Measurements from ENCODE around the gene LMO7. TPM values are rescaled to one million over a fixed set of nuclear protein-coding genes. Genes with fewer than 3 reads are reported as not detected.

The LMO7 gene
- total RNA-seq, 1 experiment from 2014 or later: 100 TPM

DNA sequence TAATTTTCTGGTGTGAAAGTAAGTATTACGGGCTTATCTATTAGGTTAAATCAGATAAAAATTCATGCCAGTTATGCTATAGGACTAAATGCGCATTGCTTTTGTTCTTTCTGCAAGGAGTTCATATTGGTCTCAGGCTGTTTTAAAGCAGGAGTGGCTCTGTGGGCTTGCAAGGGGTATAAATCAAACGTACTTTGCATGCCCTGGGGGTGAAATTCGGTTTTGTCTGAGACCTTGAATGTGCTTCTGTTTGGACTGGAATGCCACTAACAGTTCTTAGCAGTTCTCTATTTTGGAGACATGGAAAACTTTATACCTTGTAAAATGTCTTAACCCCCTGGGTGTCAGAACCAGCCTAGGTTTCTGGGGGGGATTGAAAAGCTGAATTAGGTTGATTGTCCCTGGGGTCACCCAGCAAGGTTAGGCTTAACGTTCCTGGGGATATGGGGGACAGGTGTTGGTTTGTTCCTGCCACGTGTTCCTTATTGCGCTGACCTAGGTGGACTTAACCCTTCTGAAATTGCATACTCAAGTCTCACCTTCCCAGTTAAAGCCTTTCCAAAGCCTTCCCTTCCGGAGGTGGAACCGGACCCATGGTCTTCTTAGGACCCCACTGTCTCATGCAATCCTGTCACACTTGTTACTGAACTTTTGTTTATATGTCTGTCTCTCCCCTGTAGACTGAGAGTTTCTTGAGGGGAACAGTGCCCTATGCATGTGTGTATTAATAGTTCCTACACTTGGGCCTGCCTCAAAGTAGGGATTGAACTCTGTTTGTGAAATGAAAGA, 182.2 kb downstream of the LMO7 start:
- H3K4me3 ChIP-seq: no peak overlapping the region
- no peaks in the 10 kb centered on the region for H3K9me3 ChIP-seq
- DNase-seq: no peak
- H3K27me3 ChIP-seq: no peaks in the 10 kb centered on the region
- peaks cover 82% of the 10 kb centered on the region for H3K36me3 ChIP-seq

DNA sequence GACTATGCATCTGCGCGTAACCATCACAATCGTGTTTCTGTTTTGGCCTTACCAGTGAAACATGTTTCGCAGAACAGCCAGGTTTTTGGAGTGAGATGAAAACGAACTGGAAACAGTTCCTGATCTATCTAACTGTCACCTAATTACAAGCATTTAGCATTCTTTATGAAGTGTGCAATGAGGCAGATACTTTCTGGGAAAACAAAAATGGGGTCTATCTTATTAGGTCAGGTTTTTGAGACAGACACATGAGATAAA, 182.8 kb downstream of the LMO7 start:
- H3K4me3 ChIP-seq: no peak overlapping the region
- H3K27me3 ChIP-seq: no peaks in the 10 kb centered on the region
- no peak for DNase-seq
- peaks cover 82% of the 10 kb centered on the region for H3K36me3 ChIP-seq
- H3K9me3 ChIP-seq: no peaks in the 10 kb centered on the region

DNA sequence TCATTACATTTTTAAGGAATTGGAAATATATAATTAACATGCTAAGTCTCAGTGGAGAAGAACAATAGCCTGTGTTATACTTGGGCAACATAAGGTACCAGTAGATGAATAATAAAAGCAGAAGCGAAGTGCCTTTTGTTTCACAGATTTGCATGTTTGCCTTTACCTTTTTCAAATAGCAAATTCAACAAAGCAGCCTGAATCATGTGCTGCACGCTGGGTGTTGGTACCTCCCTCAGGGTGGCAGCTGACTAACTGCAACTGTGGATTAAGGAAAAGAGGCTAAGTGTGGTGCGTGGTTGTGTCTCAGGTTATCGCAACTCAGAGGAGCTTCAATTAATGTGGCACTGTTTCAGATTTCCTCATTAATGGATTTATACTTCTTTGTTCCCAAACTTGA, 189.0 kb downstream of the LMO7 start:
- Histone ChIP-seq H3K4me3 (no peak overlapping the region), H3K36me3 (peaks cover 91% of the 10 kb centered on the region), H3K9me3 (no peaks in the 10 kb centered on the region), H3K27me3 (no peaks in the 10 kb centered on the region)
- DNase-seq: no peak

DNA sequence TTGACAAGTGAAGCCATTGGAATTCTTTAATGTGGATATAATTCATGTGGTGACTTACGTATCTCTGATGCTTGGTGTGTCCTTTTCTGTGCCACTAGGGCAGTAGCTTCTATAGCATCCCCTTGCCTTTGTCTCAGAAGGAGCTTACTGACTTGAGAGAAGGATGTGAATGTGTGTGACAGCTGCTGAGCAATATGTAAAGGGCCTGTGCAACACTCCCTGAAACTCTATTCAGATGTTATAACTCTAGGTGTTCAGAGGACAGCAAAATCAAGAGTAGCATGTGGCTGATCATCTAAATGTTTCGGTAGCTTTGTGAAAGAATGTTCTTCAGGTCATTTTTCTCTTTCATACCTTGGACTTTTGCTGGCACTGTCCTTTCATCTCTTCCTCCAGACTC, 189.5 kb downstream of the LMO7 start:
- no peak for DNase-seq
- Histone ChIP-seq H3K9me3 (no peaks in the 10 kb centered on the region), H3K36me3 (peaks cover 91% of the 10 kb centered on the region), H3K4me3 (no peak overlapping the region), H3K27me3 (no peaks in the 10 kb centered on the region)

GRCh38 chr13:75826391-75826790, 190.3 kb downstream of the LMO7 start:
- H3K9me3 ChIP-seq: no peaks in the 10 kb centered on the region
- no peak for DNase-seq
- peaks cover 90% of the 10 kb centered on the region for H3K36me3 ChIP-seq
- no peaks in the 10 kb centered on the region for H3K27me3 ChIP-seq
- no peak overlapping the region for H3K4me3 ChIP-seq

DNA sequence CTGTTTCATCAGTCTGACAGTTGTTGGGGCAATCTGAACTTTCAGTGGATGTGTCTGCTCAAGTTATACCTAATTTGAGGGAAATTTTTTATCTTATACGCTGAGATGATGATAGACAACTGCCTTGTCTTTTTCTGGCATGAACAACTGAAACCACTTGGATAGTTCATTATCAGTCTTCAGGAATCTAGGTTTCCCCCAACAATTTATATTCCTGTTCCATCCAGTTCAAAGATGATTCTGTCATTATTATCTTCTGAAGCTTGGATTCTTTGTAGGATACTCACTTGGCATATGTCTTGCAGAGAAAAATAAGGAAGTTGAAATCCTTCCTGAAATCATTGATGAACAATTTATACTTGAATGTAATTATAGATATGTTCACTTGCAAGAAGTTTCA, 193.7 kb downstream of the LMO7 start:
- H3K36me3 ChIP-seq: peaks cover 94% of the 10 kb centered on the region
- no peaks in the 10 kb centered on the region for H3K27me3 ChIP-seq
- DNase-seq: no peak
- no peaks in the 10 kb centered on the region for H3K9me3 ChIP-seq
- H3K4me3 ChIP-seq: no peak overlapping the region

DNA sequence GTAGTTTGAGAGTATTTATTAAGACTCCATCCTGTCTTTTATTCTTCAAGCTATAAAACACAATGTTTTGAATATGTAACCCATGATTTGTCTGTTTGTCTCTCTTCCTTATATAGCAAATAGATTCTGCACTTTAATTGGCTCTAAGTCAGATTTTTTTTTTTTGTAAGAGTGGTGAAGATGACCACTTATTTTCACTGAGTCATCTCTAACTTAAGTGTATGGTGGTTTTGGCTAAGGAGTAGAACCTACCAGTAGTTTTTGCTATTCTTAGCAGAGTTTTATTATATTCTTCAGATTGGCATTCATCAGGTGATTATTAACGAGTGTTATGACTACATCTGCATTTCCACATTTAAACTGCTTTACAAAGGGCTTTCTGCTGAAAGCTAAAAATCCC, 194.7 kb downstream of the LMO7 start:
- Histone ChIP-seq H3K36me3 (peaks cover 94% of the 10 kb centered on the region), H3K9me3 (no peaks in the 10 kb centered on the region), H3K27me3 (no peaks in the 10 kb centered on the region), H3K4me3 (no peak overlapping the region)
- no peak for DNase-seq

GRCh38 chr13:75831389-75831788, 195.3 kb downstream of the LMO7 start:
- DNase-seq: no peak
- Histone ChIP-seq H3K27me3 (no peaks in the 10 kb centered on the region), H3K4me3 (no peak overlapping the region), H3K9me3 (no peaks in the 10 kb centered on the region), H3K36me3 (peaks cover 94% of the 10 kb centered on the region)

GRCh38 chr13:75832812-75833211, 196.7 kb downstream of the LMO7 start:
- no peak overlapping the region for H3K4me3 ChIP-seq
- no peaks in the 10 kb centered on the region for H3K27me3 ChIP-seq
- no peak for DNase-seq
- H3K36me3 ChIP-seq: peaks cover 94% of the 10 kb centered on the region
- H3K9me3 ChIP-seq: no peaks in the 10 kb centered on the region

- H3K36me3 ChIP-seq: peaks cover 92% of the 10 kb centered on the region
- no peak for DNase-seq
- no peaks in the 10 kb centered on the region for H3K27me3 ChIP-seq
- no peaks in the 10 kb centered on the region for H3K9me3 ChIP-seq
- H3K4me3 ChIP-seq: no peak overlapping the region
Observed at GRCh38 chr13:75836441-75836840, 200.3 kb downstream of the LMO7 start.

DNA sequence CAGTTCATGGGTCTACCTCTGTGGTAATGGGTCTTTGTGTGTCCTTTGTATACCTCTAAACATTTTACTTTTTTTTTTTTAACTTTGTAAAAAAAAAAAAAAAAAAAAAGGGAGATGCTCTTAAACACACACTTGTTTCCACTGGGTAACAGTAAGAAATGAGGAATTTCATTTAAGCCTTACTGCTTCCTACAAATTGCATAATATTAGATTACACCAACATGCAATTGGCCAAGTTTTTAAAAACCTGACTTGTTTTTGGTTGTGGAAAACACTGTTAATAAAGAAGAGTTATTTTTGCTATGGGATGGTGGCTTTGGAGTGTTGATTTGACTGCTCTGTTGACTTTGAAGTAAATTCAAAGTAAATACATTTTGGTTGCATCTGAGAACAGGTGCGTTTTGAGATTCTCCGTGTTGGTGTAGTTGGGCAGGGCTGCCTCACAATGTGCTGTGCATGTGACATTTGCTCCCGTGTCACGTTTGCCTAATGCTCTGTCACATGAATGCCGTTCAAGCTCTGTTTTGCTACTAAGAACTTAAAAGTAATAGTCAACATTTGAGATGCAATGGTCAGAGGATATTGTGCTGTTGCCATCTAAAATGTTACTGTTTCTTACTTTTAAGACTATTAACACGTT, 202.4 kb downstream of the LMO7 start:
- Histone ChIP-seq H3K4me3 (no peak overlapping the region), H3K9me3 (no peaks in the 10 kb centered on the region), H3K27me3 (no peaks in the 10 kb centered on the region), H3K36me3 (peaks cover 93% of the 10 kb centered on the region)
- DNase-seq: no peak

- Histone ChIP-seq H3K9me3 (no peaks in the 10 kb centered on the region), H3K27me3 (no peaks in the 10 kb centered on the region), H3K36me3 (peaks cover 91% of the 10 kb centered on the region), H3K4me3 (no peak overlapping the region)
- no peak for DNase-seq
Observed at GRCh38 chr13:75839406-75839805, 203.3 kb downstream of the LMO7 start.

DNA sequence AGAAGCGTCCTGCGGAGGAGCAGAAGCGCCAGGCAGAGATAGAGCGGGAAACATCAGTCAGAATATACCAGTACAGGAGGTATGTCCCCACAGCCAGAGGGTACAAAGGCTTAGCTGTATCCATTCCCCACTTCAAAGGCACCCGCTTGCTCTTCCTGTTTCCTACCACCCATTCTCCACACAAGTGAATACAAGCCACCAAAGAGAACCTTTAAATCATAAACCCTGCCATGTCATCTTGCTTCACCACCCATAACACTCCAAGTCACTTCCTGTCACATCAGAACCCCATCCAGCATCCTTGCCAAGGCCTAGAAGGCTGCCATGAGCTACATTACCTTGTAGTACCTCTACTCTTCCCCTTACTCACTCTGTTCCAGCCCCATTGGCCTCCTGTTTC, 205.8 kb downstream of the LMO7 start:
- Histone ChIP-seq H3K4me3 (no peak overlapping the region), H3K9me3 (no peaks in the 10 kb centered on the region), H3K36me3 (peaks cover 83% of the 10 kb centered on the region), H3K27me3 (no peaks in the 10 kb centered on the region)
- no peak for DNase-seq

DNA sequence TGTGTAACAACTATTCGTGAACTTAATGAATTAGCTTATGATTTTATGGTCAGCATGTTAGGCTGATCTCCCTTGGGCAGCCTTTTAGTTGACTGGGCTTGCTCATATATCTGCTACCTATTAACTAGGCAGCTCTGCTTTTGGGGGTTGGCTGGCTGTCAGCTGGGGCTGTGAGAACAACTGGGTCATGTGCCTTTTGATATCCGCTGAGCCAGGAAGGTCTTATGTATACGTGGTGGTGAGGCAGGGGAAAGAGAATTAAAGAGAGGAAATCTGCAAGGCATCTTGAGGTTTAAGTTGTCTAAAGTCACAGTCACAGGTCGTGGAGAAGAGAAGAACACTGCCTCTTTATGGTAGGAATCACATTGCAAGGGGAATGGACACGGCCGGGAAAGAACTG, 206.9 kb downstream of the LMO7 start:
- H3K9me3 ChIP-seq: no peaks in the 10 kb centered on the region
- H3K27me3 ChIP-seq: no peaks in the 10 kb centered on the region
- no peak for DNase-seq
- no peak overlapping the region for H3K4me3 ChIP-seq
- peaks cover 80% of the 10 kb centered on the region for H3K36me3 ChIP-seq

- Histone ChIP-seq H3K27me3 (no peaks in the 10 kb centered on the region), H3K4me3 (no peak overlapping the region), H3K9me3 (no peaks in the 10 kb centered on the region), H3K36me3 (peaks cover 84% of the 10 kb centered on the region)
- no peak for DNase-seq
Observed at GRCh38 chr13:75843991-75844390, 207.9 kb downstream of the LMO7 start.

GRCh38 chr13:75847588-75847987, 211.5 kb downstream of the LMO7 start:
- H3K4me3 ChIP-seq: no peak overlapping the region
- peaks cover 85% of the 10 kb centered on the region for H3K36me3 ChIP-seq
- no peaks in the 10 kb centered on the region for H3K9me3 ChIP-seq
- no peak for DNase-seq
- no peaks in the 10 kb centered on the region for H3K27me3 ChIP-seq

DNA sequence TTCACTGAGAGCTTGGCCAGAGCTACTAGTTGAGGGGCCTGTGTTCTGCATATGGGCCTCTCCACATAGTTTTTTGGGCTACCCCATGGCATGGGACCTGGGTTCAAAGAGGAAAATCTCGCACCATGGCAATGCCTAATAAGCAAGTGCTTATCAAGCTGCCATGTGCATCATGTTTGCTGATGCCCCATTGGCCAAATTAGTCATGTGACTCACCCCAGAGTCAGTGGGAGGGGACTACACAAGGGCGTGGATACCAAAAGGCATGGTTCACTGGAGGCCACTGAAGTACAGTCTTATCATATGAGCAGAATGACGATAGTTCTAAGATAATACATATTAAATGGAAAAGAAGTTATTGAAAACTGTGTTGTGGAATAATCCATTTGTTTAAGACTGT, 214.8 kb downstream of the LMO7 start:
- no peaks in the 10 kb centered on the region for H3K27me3 ChIP-seq
- no peak overlapping the region for H3K4me3 ChIP-seq
- no peaks in the 10 kb centered on the region for H3K9me3 ChIP-seq
- DNase-seq: peak; percentile 24
- peaks cover 89% of the 10 kb centered on the region for H3K36me3 ChIP-seq

- Histone ChIP-seq H3K4me3 (no peak overlapping the region), H3K9me3 (no peaks in the 10 kb centered on the region), H3K36me3 (peaks cover 97% of the 10 kb centered on the region), H3K27me3 (no peaks in the 10 kb centered on the region)
- no peak for DNase-seq
Observed at GRCh38 chr13:75855216-75855615, 219.1 kb downstream of the LMO7 start.

All from MG63 (cell line).